PC-3 (cell line): Measurements from ENCODE around the gene DIRAS1. TPM values are rescaled to one million over a fixed set of nuclear protein-coding genes. Genes with fewer than 3 reads are reported as not detected.

Source experiments
- ATAC-seq: fragments of 200-7000 bp; cut with Tn5 transposase; 2 replicates; pipeline ENCODE4 v1.9.1; 2020; ENCODE audit warnings: mild to moderate bottlenecking, moderate library complexity
- BruUV-seq: library from RNA; stranded (reverse); fragments of 400-500 nt; replicated peaks from 2 replicates; lab custom pipeline; 2021; lab: Mats Ljungman, UMichigan
- CTCF ChIA-PET: fragments of 300-600 bp; sonication (Branson Sonifier 250); formaldehyde crosslinking; loops from one replicate; lab custom pipeline; 2022; ENCODE audit warnings: antibody characterized with exemption; lab: Charles Lee
- POLR2A ChIA-PET: fragments of 300-600 bp; sonication (Branson Sonifier 250); formaldehyde crosslinking; loops from one replicate; lab custom pipeline; 2022; ENCODE audit warnings: antibody characterized with exemption; ENCODE audit not compliant: unreplicated experiment; lab: Charles Lee
- DNase-seq: peaks from one replicate; pipeline ENCODE4 v3.0.0-alpha.2; 2015
- H2AFZ ChIP-seq: fragments of 300-600 bp; sonication (generic); 2 replicates; pipeline ENCODE4 v1.6.0; 2016; ENCODE audit warnings: antibody characterized with exemption, low read length
- H3F3A ChIP-seq: fragments of 300-600 bp; sonication (generic); one replicate; pipeline ENCODE4 v1.6.0; 2017; ENCODE audit warnings: antibody characterized with exemption, low read length, control low read depth, mild to moderate bottlenecking; ENCODE audit not compliant: unreplicated experiment
- H3K27ac ChIP-seq: fragments of 300-600 bp; sonication (generic); 2 replicates; pipeline ENCODE4 v1.5.1; 2016; ENCODE audit warnings: mild to moderate bottlenecking, low read length
- H3K27me3 ChIP-seq: fragments of 300-600 bp; sonication (generic); 2 replicates; pipeline ENCODE4 v1.6.1; 2016; ENCODE audit warnings: low read length, mixed read lengths
- H3K36me3 ChIP-seq: fragments of 300-600 bp; sonication (generic); 2 replicates; pipeline ENCODE4 v1.6.1; 2016; ENCODE audit warnings: low read depth, mixed run types, low read length, mixed read lengths
- H3K4me1 ChIP-seq: fragments of 300-600 bp; sonication (generic); 2 replicates; pipeline ENCODE4 v1.5.1; 2016; ENCODE audit warnings: low read length; ENCODE audit not compliant: insufficient read depth
- H3K4me2 ChIP-seq: fragments of 300-600 bp; sonication (generic); 2 replicates; pipeline ENCODE4 v1.6.0; 2016; ENCODE audit warnings: low read length
- H3K4me3 ChIP-seq: fragments of 300-600 bp; sonication (generic); 2 replicates; pipeline ENCODE4 v1.5.1; 2016; ENCODE audit warnings: mild to moderate bottlenecking, low read length, mixed read lengths
- H3K79me2 ChIP-seq: fragments of 300-600 bp; sonication (generic); 2 replicates; pipeline ENCODE4 v1.6.1; 2017; ENCODE audit warnings: low read length, mixed read lengths
- H3K9ac ChIP-seq: fragments of 300-600 bp; sonication (generic); 2 replicates; pipeline ENCODE4 v1.6.0; 2016; ENCODE audit warnings: mild to moderate bottlenecking, low read length
- H3K9me2 ChIP-seq: fragments of 300-600 bp; sonication (generic); replicated peaks from 2 replicates; pipeline ENCODE4 v1.6.1; 2016; ENCODE audit warnings: mixed run types, low read length, mixed read lengths
- H3K9me3 ChIP-seq: fragments of 300-600 bp; sonication (generic); 2 replicates; pipeline ENCODE4 v1.6.1; 2016; ENCODE audit warnings: low read length, mixed read lengths
- H4K20me1 ChIP-seq: fragments of 300-600 bp; sonication (generic); 2 replicates; pipeline ENCODE4 v1.6.1; 2016; ENCODE audit warnings: low read length, mixed read lengths
- CTCF ChIP-seq: fragments of 300-600 bp; sonication (generic); conservative IDR thresholded peaks from 2 replicates; pipeline ENCODE4 v1.5.1; 2017; ENCODE audit warnings: antibody characterized with exemption, low read depth, mild to moderate bottlenecking, low read length
- EZH2 ChIP-seq: fragments of 300-600 bp; sonication (generic); IDR thresholded peaks from one replicate; pipeline ENCODE4 v1.6.1; 2017; ENCODE audit warnings: antibody characterized with exemption, mild to moderate bottlenecking, low read length; ENCODE audit not compliant: unreplicated experiment
- EZH2phosphoT487 ChIP-seq: fragments of 300-600 bp; sonication (generic); IDR thresholded peaks from 2 replicates; pipeline ENCODE4 v1.6.1; 2018; ENCODE audit warnings: mild to moderate bottlenecking, antibody characterized with exemption, low read length, borderline replicate concordance
- intact Hi-C: fragments of 100-400 bp; cut with micrococcal nuclease; formaldehyde crosslinking; loops from 2 replicates; pipeline ENCODE4 v1.9.0; 2023
- total RNA-seq: library from RNA; depleted of rRNA; stranded (reverse); fragments of >200 nt; gene quantifications from 2 replicates; pipeline ENCODE4 v1.2.3, GENCODE V29; 2014

Gene DIRAS1
- total RNA-seq, 1 experiment from 2014 or later, result 2.0 TPM

- Histone ChIP-seq H3K27me3 (no peaks in the 10 kb centered on the region), H3K27ac (no peak overlapping the region), H4K20me1 (no peaks in the 10 kb centered on the region), H3K36me3 (no peaks in the 10 kb centered on the region; the same call in 1 of the 2 replicates), H3K9me3 (no peaks in the 10 kb centered on the region), H3K9me2 (no peaks in the 10 kb centered on the region), H2AFZ (no peak overlapping the region), H3F3A (no peaks in the 10 kb centered on the region), H3K4me3 (no peak overlapping the region), H3K4me1 (no peaks in the 10 kb centered on the region), H3K9ac (no peak overlapping the region), H3K4me2 (no peak overlapping the region), H3K79me2 (peaks cover 26% of the 10 kb centered on the region)
- DNase-seq, result no peak
- no peak for ATAC-seq
- no TSS peak for BruUV-seq
- ChIA-PET POLR2A (no interaction called here), CTCF (no interaction called here)
- intact Hi-C loops, result no loop called here
- TF ChIP-seq EZH2 (no peak), EZH2phosphoT487 (no peak), CTCF (no peak)
These were observed 46.5 kb upstream of the DIRAS1 start for GRCh38 chr19:2767688-2768087.

GRCh38 chr19:2766594-2767372 is 45.6 kb upstream of the DIRAS1 start:
- no TSS peak for BruUV-seq
- H3K4me2 ChIP-seq, result no peak overlapping the region
- H3K9me2 ChIP-seq, result no peaks in the 10 kb centered on the region
- H2AFZ ChIP-seq, result no peak overlapping the region
- no peak for DNase-seq
- TF ChIP-seq EZH2 (no peak), CTCF (no peak), EZH2phosphoT487 (no peak)
- ATAC-seq, result no peak
- POLR2A ChIA-PET, result no interaction called here
- H3K27ac ChIP-seq, result no peak overlapping the region
- CTCF ChIA-PET, result no interaction called here
- H3K9ac ChIP-seq, result no peak overlapping the region
- peaks cover 17% of the 10 kb centered on the region for H3K79me2 ChIP-seq
- no peaks in the 10 kb centered on the region for H4K20me1 ChIP-seq
- H3K27me3 ChIP-seq, result no peaks in the 10 kb centered on the region
- no peaks in the 10 kb centered on the region for H3F3A ChIP-seq
- H3K9me3 ChIP-seq, result no peaks in the 10 kb centered on the region
- no peak overlapping the region for H3K4me3 ChIP-seq
- H3K36me3 ChIP-seq, result no peaks in the 10 kb centered on the region; the same call in 1 of the 2 replicates
- H3K4me1 ChIP-seq, result no peaks in the 10 kb centered on the region
- intact Hi-C loops, result no loop called here

- no peak overlapping the region for H3K9ac ChIP-seq
- H3K27me3 ChIP-seq, result no peaks in the 10 kb centered on the region
- H3K27ac ChIP-seq, result no peak overlapping the region
- H2AFZ ChIP-seq, result no peak overlapping the region
- POLR2A ChIA-PET, result no interaction called here
- ATAC-seq (no peak), DNase-seq (no peak)
- no peak overlapping the region for H3K4me3 ChIP-seq
- H3K4me2 ChIP-seq, result no peak overlapping the region
- no peaks in the 10 kb centered on the region for H3K9me2 ChIP-seq
- no peaks in the 10 kb centered on the region; the same call in 1 of the 2 replicates for H3K36me3 ChIP-seq
- no peaks in the 10 kb centered on the region for H3K9me3 ChIP-seq
- H3F3A ChIP-seq, result no peaks in the 10 kb centered on the region
- no peaks in the 10 kb centered on the region for H4K20me1 ChIP-seq
- H3K79me2 ChIP-seq, result peaks cover 5% of the 10 kb centered on the region
- no TSS peak for BruUV-seq
- H3K4me1 ChIP-seq, result no peaks in the 10 kb centered on the region
- CTCF ChIA-PET, result no interaction called here
- intact Hi-C loops, result no loop called here
- TF ChIP-seq EZH2phosphoT487 (no peak), EZH2 (no peak), CTCF (no peak)
These were observed 44.2 kb upstream of the DIRAS1 start for GRCh38 chr19:2765376-2765775.
